NT2/D1 (cell line): Measurements from ENCODE around the gene ZNF580.

ENCODE experiments used
- SUZ12 ChIP-seq: IDR thresholded peaks from 2 replicates; pipeline ENCODE4 v1.6.1; 2011; ENCODE audit not compliant: insufficient read length, insufficient read depth; ENCODE audit errors: extremely low read depth
- YY1 ChIP-seq: IDR thresholded peaks from 2 replicates; pipeline ENCODE4 v1.6.1; 2011; ENCODE audit not compliant: insufficient read length, insufficient read depth
- ZNF274 ChIP-seq: IDR thresholded peaks from 2 replicates; pipeline ENCODE4 v1.6.1; 2011; ENCODE audit warnings: mild to moderate bottlenecking, low read depth, low read length

- no peak for TF ChIP-seq YY1
- TF ChIP-seq ZNF274: no peak
- no peak for TF ChIP-seq SUZ12
Measured at GRCh38 chr19:55646889-55647731, 6.3 kb downstream of the ZNF580 start.
